ENCODE data around the gene TESPA1. TPM values are rescaled to one million over a fixed set of nuclear protein-coding genes. Genes with fewer than 3 reads are reported as not detected.
A peak's percentile ranks its signal among the peaks of the same experiment; 100 is the strongest.

Gene TESPA1
- total RNA-seq, 1 experiment from 2014 or later = not detected

- BruUV-seq (replicated peaks) = no TSS peak
- Histone ChIP-seq H3K9ac (ENCODE audit: low read length) (no peak overlapping the region), H3K4me1 (ENCODE audit: insufficient read depth, low read length) (no peaks in the 10 kb centered on the region), H2AFZ (ENCODE audit: low read length) (no peak overlapping the region), H3K79me2 (ENCODE audit: low read length) (no peaks in the 10 kb centered on the region), H3K4me2 (ENCODE audit: low read length) (no peak overlapping the region), H3K27me3 (ENCODE audit: low read length) (peaks cover 11% of the 10 kb centered on the region; the same call in 1 of the 2 replicates), H3K9me3 (ENCODE audit: low read length) (no peaks in the 10 kb centered on the region), H3F3A (ENCODE audit: low read length, unreplicated experiment) (no peaks in the 10 kb centered on the region), H3K27ac (ENCODE audit: low read length) (no peak overlapping the region), H3K9me2 (replicated peaks; ENCODE audit: low read length) (no peaks in the 10 kb centered on the region), H4K20me1 (ENCODE audit: low read length) (no peaks in the 10 kb centered on the region), H3K4me3 (ENCODE audit: low read length) (no peak overlapping the region), H3K36me3 (ENCODE audit: low read depth, low read length) (no peaks in the 10 kb centered on the region)
- intact Hi-C loops (cut with micrococcal nuclease) = no loop called here
- ATAC-seq (no peak), DNase-seq (no peak)
- CTCF ChIA-PET = no interaction called here
- TF ChIP-seq EZH2phosphoT487 (IDR thresholded peaks at IDR 0.05; ENCODE audit: borderline replicate concordance, low read length) (no peak), CTCF (conservative IDR thresholded peaks at IDR 0.05; ENCODE audit: low read depth, low read length) (no peak), EZH2 (IDR thresholded peaks at IDR 0.05; ENCODE audit: low read length, unreplicated experiment) (no peak)
- POLR2A ChIA-PET (ENCODE audit: unreplicated experiment) = no interaction called here
Measured at GRCh38 chr12:55025508-55025907, 40.9 kb upstream of the TESPA1 start.

GRCh38 chr12:55024575-55024974 lies 40.0 kb upstream of the TESPA1 start:
- intact Hi-C loops (cut with micrococcal nuclease) = no loop called here
- no peak overlapping the region for H2AFZ ChIP-seq (ENCODE audit: low read length)
- H4K20me1 ChIP-seq (ENCODE audit: low read length) = no peaks in the 10 kb centered on the region
- H3K27ac ChIP-seq (ENCODE audit: low read length) = no peak overlapping the region
- H3K36me3 ChIP-seq (ENCODE audit: low read depth, low read length) = no peaks in the 10 kb centered on the region
- no TSS peak for BruUV-seq (replicated peaks)
- no peaks in the 10 kb centered on the region for H3K9me2 ChIP-seq (replicated peaks; ENCODE audit: low read length)
- no peak overlapping the region for H3K9ac ChIP-seq (ENCODE audit: low read length)
- no peak overlapping the region for H3K4me2 ChIP-seq (ENCODE audit: low read length)
- CTCF ChIA-PET = no interaction called here
- DNase-seq (no peak), ATAC-seq (no peak)
- H3K9me3 ChIP-seq (ENCODE audit: low read length) = no peaks in the 10 kb centered on the region
- H3K27me3 ChIP-seq (ENCODE audit: low read length) = peaks cover 13% of the 10 kb centered on the region
- H3K4me1 ChIP-seq (ENCODE audit: insufficient read depth, low read length) = no peaks in the 10 kb centered on the region
- TF ChIP-seq CTCF (conservative IDR thresholded peaks at IDR 0.05; ENCODE audit: low read depth, low read length) = no peak
- TF ChIP-seq EZH2 (IDR thresholded peaks at IDR 0.05; ENCODE audit: low read length, unreplicated experiment) = no peak
- no peak for TF ChIP-seq EZH2phosphoT487 (IDR thresholded peaks at IDR 0.05; ENCODE audit: borderline replicate concordance, low read length)
- no peaks in the 10 kb centered on the region for H3K79me2 ChIP-seq (ENCODE audit: low read length)
- no peak overlapping the region for H3K4me3 ChIP-seq (ENCODE audit: low read length)
- POLR2A ChIA-PET (ENCODE audit: unreplicated experiment) = no interaction called here
- H3F3A ChIP-seq (ENCODE audit: low read length, unreplicated experiment) = no peaks in the 10 kb centered on the region

- H4K20me1 ChIP-seq (ENCODE audit: low read length) = no peaks in the 10 kb centered on the region
- H3K36me3 ChIP-seq (ENCODE audit: low read depth, low read length) = no peaks in the 10 kb centered on the region
- no peaks in the 10 kb centered on the region for H3K9me2 ChIP-seq (replicated peaks; ENCODE audit: low read length)
- no peaks in the 10 kb centered on the region for H3K79me2 ChIP-seq (ENCODE audit: low read length)
- ChIA-PET POLR2A (ENCODE audit: unreplicated experiment) (no interaction called here), CTCF (interaction anchor here (1.0 kb wide), 1 partner anchor 49 kb away, joined by 3 read pairs; no protein-coding TSS in a partner anchor)
- H3K27me3 ChIP-seq (ENCODE audit: low read length) = peaks cover 45% of the 10 kb centered on the region
- H3K27ac ChIP-seq (ENCODE audit: low read length) = no peak within 1 kb of the TSS
- intact Hi-C loops (cut with micrococcal nuclease) = no loop called here
- no peaks in the 10 kb centered on the region for H3F3A ChIP-seq (ENCODE audit: low read length, unreplicated experiment)
- H3K4me1 ChIP-seq (ENCODE audit: insufficient read depth, low read length) = no peaks in the 10 kb centered on the region
- TF ChIP-seq EZH2 (IDR thresholded peaks at IDR 0.05; ENCODE audit: low read length, unreplicated experiment) = no peak
- TF ChIP-seq EZH2phosphoT487 (IDR thresholded peaks at IDR 0.05; ENCODE audit: borderline replicate concordance, low read length) = no peak
- no peak for TF ChIP-seq CTCF (conservative IDR thresholded peaks at IDR 0.05; ENCODE audit: low read depth, low read length)
- BruUV-seq (replicated peaks) = no TSS peak
- no peak within 1 kb of the TSS for H2AFZ ChIP-seq (ENCODE audit: low read length)
- H3K4me2 ChIP-seq (ENCODE audit: low read length) = no peak within 1 kb of the TSS
- H3K9ac ChIP-seq (ENCODE audit: low read length) = no peak within 1 kb of the TSS
- H3K4me3 ChIP-seq (ENCODE audit: low read length) = no peak within 1 kb of the TSS
- H3K9me3 ChIP-seq (ENCODE audit: low read length) = no peaks in the 10 kb centered on the region
- ATAC-seq (peak; percentile 71), DNase-seq (peak; percentile 66)
Measured at GRCh38 chr12:55019784-55020183, 35.2 kb upstream of the TESPA1 start, which contains the start of gene NEUROD4. Gene NEUROD4, plus strand, starts transcription at chr12:55019974. Its CDS starts 6,466 bp downstream, at chr12:55026440.
